GM19025 (cell line): Measurements from ENCODE around the gene PRDM16.

Source experiments
- ATAC-seq: cut with Tn5 transposase; IDR thresholded peaks from one replicate; pipeline ENCODE4 v1.9.1; 2021; ENCODE audit warnings: mild to moderate bottlenecking, low read depth, moderate library complexity; ENCODE audit not compliant: unreplicated experiment

PRDM16 gene

GRCh38 chr1:3216015-3216391 lies 147.0 kb downstream of the PRDM16 start:
- no peak for ATAC-seq

GRCh38 chr1:3217181-3217641 lies 148.2 kb downstream of the PRDM16 start:
- ATAC-seq: no peak

- no peak for ATAC-seq
Observed at GRCh38 chr1:3217979-3218679, 149.1 kb downstream of the PRDM16 start.

- ATAC-seq: no peak
Observed at GRCh38 chr1:3219005-3219790, 150.2 kb downstream of the PRDM16 start.

GRCh38 chr1:3219791-3220467 lies 150.9 kb downstream of the PRDM16 start:
- ATAC-seq: no peak

- ATAC-seq: no peak
Observed at GRCh38 chr1:3221112-3222041, 152.4 kb downstream of the PRDM16 start.

- ATAC-seq: no peak
Observed at GRCh38 chr1:3222042-3222692, 153.2 kb downstream of the PRDM16 start.

- no peak for ATAC-seq
Observed at GRCh38 chr1:3225661-3226060, 156.7 kb downstream of the PRDM16 start.

GRCh38 chr1:3226191-3226590 lies 157.2 kb downstream of the PRDM16 start:
- ATAC-seq: no peak

- ATAC-seq: no peak
Observed at GRCh38 chr1:3226701-3227350, 157.8 kb downstream of the PRDM16 start.

GRCh38 chr1:3227351-3227704 lies 158.3 kb downstream of the PRDM16 start:
- ATAC-seq: no peak

GRCh38 chr1:3227893-3228292 lies 158.9 kb downstream of the PRDM16 start:
- ATAC-seq: no peak

- ATAC-seq: no peak
Observed at GRCh38 chr1:3229081-3229725, 160.2 kb downstream of the PRDM16 start.

GRCh38 chr1:3230553-3230952 lies 161.6 kb downstream of the PRDM16 start:
- ATAC-seq: no peak

GRCh38 chr1:3231245-3231644 lies 162.2 kb downstream of the PRDM16 start:
- no peak for ATAC-seq

GRCh38 chr1:3231826-3232225 lies 162.8 kb downstream of the PRDM16 start:
- ATAC-seq: no peak

GRCh38 chr1:3233031-3233430 lies 164.0 kb downstream of the PRDM16 start:
- ATAC-seq: no peak

GRCh38 chr1:3233551-3233950 lies 164.5 kb downstream of the PRDM16 start:
- ATAC-seq: no peak

GRCh38 chr1:3234281-3234680 lies 165.3 kb downstream of the PRDM16 start:
- ATAC-seq: no peak
